ENCODE measurements around the gene PLEKHM1. TPM values are rescaled to one million over a fixed set of nuclear protein-coding genes. Genes with fewer than 3 reads are reported as not detected.

The PLEKHM1 gene
- total RNA-seq, 1 donor from 2014 or later = 33.1 TPM

- intact Hi-C loops (cut with micrococcal nuclease) = no loop called here
- Mint-ChIP-seq H3K4me1 (ENCODE audit: low read depth) (peaks cover 11% of the 10 kb centered on the region), H3K36me3 (ENCODE audit: low read depth) (no peaks in the 10 kb centered on the region), H3K27me3 (ENCODE audit: low read depth) (no peaks in the 10 kb centered on the region), H3K4me3 (ENCODE audit: low read depth) (no peak overlapping the region), H3K9me3 (no peaks in the 10 kb centered on the region), H3K27ac (no peak overlapping the region)
- no peak for DNase-seq (ENCODE audit: low spot score)
Observed at GRCh38 chr17:45425125-45425983, 65.2 kb downstream of the PLEKHM1 start.

GRCh38 chr17:45424769-45425124, 65.8 kb downstream of the PLEKHM1 start:
- Mint-ChIP-seq H3K27ac (no peak overlapping the region), H3K36me3 (ENCODE audit: low read depth) (no peaks in the 10 kb centered on the region), H3K4me3 (ENCODE audit: low read depth) (no peak overlapping the region), H3K4me1 (ENCODE audit: low read depth) (peaks cover 10% of the 10 kb centered on the region), H3K9me3 (no peaks in the 10 kb centered on the region), H3K27me3 (ENCODE audit: low read depth) (no peaks in the 10 kb centered on the region)
- intact Hi-C loops (cut with micrococcal nuclease) = no loop called here
- DNase-seq (ENCODE audit: low spot score) = no peak

- H3K4me1 Mint-ChIP-seq (ENCODE audit: low read depth) = peaks cover 10% of the 10 kb centered on the region
- H3K36me3 Mint-ChIP-seq (ENCODE audit: low read depth) = no peaks in the 10 kb centered on the region
- peaks cover 3% of the 10 kb centered on the region for H3K27me3 Mint-ChIP-seq (ENCODE audit: low read depth)
- H3K4me3 Mint-ChIP-seq (ENCODE audit: low read depth) = no peak overlapping the region
- DNase-seq (ENCODE audit: low spot score) = no peak
- intact Hi-C loops (cut with micrococcal nuclease) = no loop called here
- no peaks in the 10 kb centered on the region for H3K9me3 Mint-ChIP-seq
- H3K27ac Mint-ChIP-seq = no peak overlapping the region
Observed at GRCh38 chr17:45423975-45424335, 66.6 kb downstream of the PLEKHM1 start.

DNA sequence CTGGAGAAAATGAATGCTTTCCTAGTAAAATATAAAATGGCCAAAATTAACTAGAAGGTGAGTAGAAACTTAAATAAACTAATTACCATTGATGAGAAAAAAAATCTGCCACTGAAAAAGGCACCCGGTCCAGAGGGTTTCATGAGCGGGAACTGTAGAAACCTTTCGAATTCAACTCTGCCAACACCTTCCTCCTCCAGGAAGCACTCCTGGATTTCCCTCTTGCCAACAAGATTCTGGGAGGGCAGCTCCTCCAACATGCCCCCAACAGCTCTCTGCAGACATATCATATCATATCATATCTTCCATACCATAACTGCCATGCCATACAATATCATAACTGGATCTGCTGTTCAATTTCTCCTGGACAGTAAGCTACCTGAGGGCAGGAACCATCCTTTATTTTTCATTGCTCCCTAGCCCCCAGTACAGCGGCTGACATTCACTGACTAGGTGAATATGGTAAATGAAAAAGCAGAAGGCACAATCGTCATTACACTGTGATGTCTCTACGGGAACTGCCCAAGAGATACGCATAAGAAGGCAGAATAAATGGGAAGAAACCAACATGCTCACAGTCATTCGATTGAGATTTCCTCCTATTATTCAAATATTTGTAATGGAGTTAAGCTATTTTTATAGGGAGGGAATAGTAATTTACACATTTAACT, 67.1 kb downstream of the PLEKHM1 start:
- H3K4me1 Mint-ChIP-seq (ENCODE audit: low read depth) = peaks cover 7% of the 10 kb centered on the region
- H3K27me3 Mint-ChIP-seq (ENCODE audit: low read depth) = peaks cover 3% of the 10 kb centered on the region
- no peak overlapping the region for H3K4me3 Mint-ChIP-seq (ENCODE audit: low read depth)
- H3K9me3 Mint-ChIP-seq = no peaks in the 10 kb centered on the region
- DNase-seq (ENCODE audit: low spot score) = no peak
- no peak overlapping the region for H3K27ac Mint-ChIP-seq
- intact Hi-C loops (cut with micrococcal nuclease) = no loop called here
- H3K36me3 Mint-ChIP-seq (ENCODE audit: low read depth) = no peaks in the 10 kb centered on the region

DNA sequence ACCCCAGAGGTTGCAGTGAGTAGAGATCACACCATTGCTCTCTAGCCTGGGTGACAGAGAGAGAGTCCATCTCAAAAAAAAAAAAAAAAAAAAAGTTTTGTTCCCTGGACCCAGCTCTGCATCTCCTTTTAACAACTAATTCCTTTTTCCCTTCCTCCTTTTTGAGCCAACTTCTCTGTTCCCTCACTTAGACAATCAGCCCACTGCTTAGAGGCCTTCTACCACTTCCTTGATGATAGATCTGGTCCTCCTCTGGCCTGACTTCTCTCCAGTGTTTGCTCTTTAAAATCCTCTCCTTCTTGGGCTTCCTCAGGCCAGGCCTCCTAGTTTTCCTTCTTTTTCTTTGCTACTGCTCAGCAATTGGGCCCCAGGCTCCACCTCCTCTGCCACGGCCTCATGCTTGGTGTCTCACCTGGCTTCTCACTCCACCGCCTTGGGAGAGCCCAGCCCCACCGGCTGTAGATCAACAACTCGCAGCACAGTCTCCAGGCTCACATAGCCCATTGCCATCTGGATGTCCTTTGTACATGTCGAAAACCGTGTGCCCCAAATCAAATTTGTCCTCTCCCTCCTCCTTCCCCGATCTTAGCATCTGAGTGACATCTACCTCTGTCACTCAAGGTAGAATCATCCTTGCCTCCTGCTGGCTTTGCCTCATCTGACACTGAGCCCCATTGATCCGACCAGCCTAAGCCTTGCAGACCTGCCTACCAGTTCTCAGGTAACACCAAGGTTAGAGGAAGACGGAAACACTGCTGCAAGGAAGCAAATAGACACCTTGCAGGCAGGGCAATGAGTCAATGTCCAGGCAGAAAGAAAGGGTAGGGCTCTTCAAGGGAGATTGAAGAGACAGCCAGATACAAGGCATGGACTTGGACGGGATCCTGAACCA, 75.3 kb downstream of the PLEKHM1 start:
- no peak overlapping the region for H3K27ac Mint-ChIP-seq
- peaks cover 3% of the 10 kb centered on the region for H3K27me3 Mint-ChIP-seq (ENCODE audit: low read depth)
- H3K4me1 Mint-ChIP-seq (ENCODE audit: low read depth) = peaks cover 26% of the 10 kb centered on the region
- DNase-seq (ENCODE audit: low spot score) = no peak
- H3K4me3 Mint-ChIP-seq (ENCODE audit: low read depth) = no peak overlapping the region
- intact Hi-C loops (cut with micrococcal nuclease) = no loop called here
- H3K36me3 Mint-ChIP-seq (ENCODE audit: low read depth) = no peaks in the 10 kb centered on the region
- no peaks in the 10 kb centered on the region for H3K9me3 Mint-ChIP-seq

- intact Hi-C loops (cut with micrococcal nuclease) = no loop called here
- H3K4me3 Mint-ChIP-seq (ENCODE audit: low read depth) = no peak overlapping the region
- no peaks in the 10 kb centered on the region for H3K9me3 Mint-ChIP-seq
- DNase-seq (ENCODE audit: low spot score) = no peak
- H3K27ac Mint-ChIP-seq = no peak overlapping the region
- no peaks in the 10 kb centered on the region for H3K27me3 Mint-ChIP-seq (ENCODE audit: low read depth)
- peaks cover 7% of the 10 kb centered on the region for H3K36me3 Mint-ChIP-seq (ENCODE audit: low read depth)
- peaks cover 37% of the 10 kb centered on the region for H3K4me1 Mint-ChIP-seq (ENCODE audit: low read depth)
Observed at GRCh38 chr17:45413498-45413923, 77.0 kb downstream of the PLEKHM1 start.

DNA sequence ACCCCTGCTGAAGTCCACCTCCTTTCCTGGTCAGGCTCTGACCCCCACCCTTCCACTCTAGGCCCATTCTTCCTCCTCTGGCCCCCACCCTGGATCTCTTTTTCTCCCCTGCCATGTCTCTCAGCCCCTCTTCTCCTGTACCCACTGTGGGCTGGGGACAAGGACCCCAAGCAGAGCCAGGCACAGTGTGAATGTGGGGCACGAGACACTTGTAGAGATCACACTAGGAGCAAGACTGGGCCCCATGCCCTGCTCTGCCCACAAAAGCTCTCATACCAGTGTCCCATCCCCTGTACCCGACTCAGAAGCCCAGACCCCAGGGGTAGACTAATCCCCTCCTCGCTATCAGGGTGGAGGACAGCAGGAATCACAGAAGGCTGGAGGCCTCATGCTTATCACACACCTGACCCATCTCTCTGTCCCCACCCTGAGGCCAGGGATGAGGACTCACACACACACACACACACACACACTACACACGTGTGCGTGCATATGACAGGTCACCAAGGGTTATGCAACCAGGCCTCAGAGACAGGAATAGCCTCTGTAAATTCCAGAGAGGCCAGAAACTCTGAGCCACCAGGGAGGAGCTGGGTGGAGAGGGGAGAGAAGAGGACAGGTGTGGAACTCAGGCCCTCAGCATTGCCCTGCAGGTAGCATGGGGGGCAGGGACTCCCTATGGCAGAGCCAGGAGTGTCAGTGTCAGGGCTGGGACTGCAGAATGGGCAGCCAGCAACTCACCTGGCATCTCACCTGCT, 79.0 kb downstream of the PLEKHM1 start:
- no peaks in the 10 kb centered on the region for H3K27me3 Mint-ChIP-seq (ENCODE audit: low read depth)
- H3K4me1 Mint-ChIP-seq (ENCODE audit: low read depth) = peaks cover 49% of the 10 kb centered on the region
- intact Hi-C loops (cut with micrococcal nuclease) = no loop called here
- peak overlapping the region; percentile 96 for H3K27ac Mint-ChIP-seq
- peak overlapping the region; percentile 98 for H3K4me3 Mint-ChIP-seq (ENCODE audit: low read depth)
- DNase-seq (ENCODE audit: low spot score) = no peak
- H3K9me3 Mint-ChIP-seq = no peaks in the 10 kb centered on the region
- H3K36me3 Mint-ChIP-seq (ENCODE audit: low read depth) = peaks cover 17% of the 10 kb centered on the region

DNA sequence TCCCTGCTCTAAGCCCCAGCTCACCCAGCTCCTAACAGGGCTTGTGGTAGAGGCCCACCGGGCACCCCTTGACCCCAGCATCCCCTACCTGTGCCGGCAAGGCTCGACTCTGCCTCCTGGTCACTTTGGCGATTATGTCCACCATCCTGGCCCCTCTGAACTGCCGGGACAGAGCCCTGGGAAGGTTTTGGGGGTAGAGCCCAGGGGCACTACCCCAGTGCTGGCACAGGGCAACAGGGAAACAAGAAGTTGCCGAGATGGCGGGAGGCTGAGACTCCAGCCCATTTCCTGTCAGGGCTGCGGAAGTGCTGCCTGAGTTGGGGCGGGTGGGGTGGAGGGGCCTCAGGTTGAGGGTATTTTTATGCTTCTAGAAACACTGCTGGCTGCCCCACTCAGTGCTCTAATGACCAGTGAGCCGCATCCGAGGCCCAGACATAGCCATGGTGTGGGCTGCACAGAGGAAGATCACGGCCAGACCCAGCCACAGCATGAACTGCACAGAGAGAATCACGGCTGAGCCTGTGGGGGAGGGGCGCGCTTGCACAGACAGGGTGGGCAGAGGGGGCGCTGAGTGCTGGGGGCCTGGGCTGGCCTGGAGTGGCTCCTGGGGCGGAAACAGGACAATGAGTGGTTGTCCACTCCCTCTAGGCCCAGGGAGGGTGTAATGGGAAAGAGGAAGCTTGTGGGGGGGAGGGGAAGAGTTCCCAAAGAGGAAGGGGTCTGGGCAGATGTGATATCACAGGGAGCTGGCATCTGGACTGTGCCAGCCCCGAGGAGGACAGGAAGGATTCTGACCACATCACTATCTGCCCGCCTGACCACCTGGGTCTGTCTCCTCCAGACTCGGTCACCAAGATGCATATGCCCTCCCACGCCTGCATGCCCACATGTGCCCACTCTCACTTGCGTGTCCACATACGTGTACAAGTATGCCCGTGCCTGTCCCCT, 80.1 kb downstream of the PLEKHM1 start:
- peak overlapping the region; percentile 96 for H3K27ac Mint-ChIP-seq
- H3K9me3 Mint-ChIP-seq = no peaks in the 10 kb centered on the region
- peaks cover 22% of the 10 kb centered on the region for H3K36me3 Mint-ChIP-seq (ENCODE audit: low read depth)
- intact Hi-C loops (cut with micrococcal nuclease) = no loop called here
- peak overlapping the region; percentile 98 for H3K4me3 Mint-ChIP-seq (ENCODE audit: low read depth)
- peak; percentile 43 for DNase-seq (ENCODE audit: low spot score)
- H3K4me1 Mint-ChIP-seq (ENCODE audit: low read depth) = peaks cover 48% of the 10 kb centered on the region
- H3K27me3 Mint-ChIP-seq (ENCODE audit: low read depth) = no peaks in the 10 kb centered on the region

DNA sequence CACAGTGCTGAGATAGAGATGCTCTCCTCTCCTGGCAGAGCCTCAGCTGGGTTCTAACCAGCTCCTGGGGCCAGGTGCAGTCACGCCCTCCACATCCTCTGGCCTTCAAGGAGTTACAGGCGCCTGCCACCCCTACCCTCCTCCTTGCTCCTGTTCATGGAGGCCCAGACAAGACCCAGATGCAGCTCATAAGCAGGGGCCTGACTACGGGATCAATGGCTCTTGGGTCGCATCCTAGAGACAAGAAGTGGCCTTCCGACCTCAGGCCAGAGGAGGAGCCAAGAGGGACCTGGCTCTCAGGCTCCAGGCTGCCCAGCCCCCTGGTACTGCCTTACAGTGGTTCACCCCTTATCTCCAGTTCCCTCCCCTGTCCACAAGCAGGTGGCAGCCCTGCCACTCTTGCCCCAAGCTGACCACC, 80.9 kb downstream of the PLEKHM1 start:
- H3K36me3 Mint-ChIP-seq (ENCODE audit: low read depth) = peaks cover 26% of the 10 kb centered on the region

GRCh38 chr17:45408611-45409421, 81.7 kb downstream of the PLEKHM1 start:
- Mint-ChIP-seq H3K4me3 (ENCODE audit: low read depth) (peak overlapping the region; percentile 98), H3K27ac (peak overlapping the region; percentile 71), H3K9me3 (no peaks in the 10 kb centered on the region), H3K27me3 (ENCODE audit: low read depth) (no peaks in the 10 kb centered on the region), H3K36me3 (ENCODE audit: low read depth) (peaks cover 33% of the 10 kb centered on the region), H3K4me1 (ENCODE audit: low read depth) (peaks cover 43% of the 10 kb centered on the region)
- intact Hi-C loops (cut with micrococcal nuclease) = no loop called here
- no peak for DNase-seq (ENCODE audit: low spot score)

More for the DNA sequence above, 80.9 kb downstream of the PLEKHM1 start:
- H3K9me3 Mint-ChIP-seq = no peaks in the 10 kb centered on the region
- intact Hi-C loops (cut with micrococcal nuclease) = no loop called here
- H3K4me3 Mint-ChIP-seq (ENCODE audit: low read depth) = peak overlapping the region; percentile 98
- H3K4me1 Mint-ChIP-seq (ENCODE audit: low read depth) = peaks cover 43% of the 10 kb centered on the region
- H3K27ac Mint-ChIP-seq = peak overlapping the region; percentile 96
- no peak for DNase-seq (ENCODE audit: low spot score)
- no peaks in the 10 kb centered on the region for H3K27me3 Mint-ChIP-seq (ENCODE audit: low read depth)

- no peak for DNase-seq (ENCODE audit: low spot score)
- peaks cover 52% of the 10 kb centered on the region for H3K36me3 Mint-ChIP-seq (ENCODE audit: low read depth)
- no peak overlapping the region for H3K27ac Mint-ChIP-seq
- no peaks in the 10 kb centered on the region for H3K9me3 Mint-ChIP-seq
- peaks cover 32% of the 10 kb centered on the region for H3K4me1 Mint-ChIP-seq (ENCODE audit: low read depth)
- no peak overlapping the region for H3K4me3 Mint-ChIP-seq (ENCODE audit: low read depth)
- intact Hi-C loops (cut with micrococcal nuclease) = no loop called here
- H3K27me3 Mint-ChIP-seq (ENCODE audit: low read depth) = no peaks in the 10 kb centered on the region
Observed at GRCh38 chr17:45406107-45406506, 84.4 kb downstream of the PLEKHM1 start.

Measured in activated T-helper 2 cell treated with anti-CD3 and anti-CD28 coated beads, Interferon-gamma antibody, Interleukin-2, Interleukin-4, amounts not matched to agents 10 μg/mL and 5 μg/mL and 100 μg/mL, durations not matched to agents 14 hours and 24 hours and 36 hours (primary cell).